Renal pelvis (tissue), 3 donors: ENCODE data around the gene TKFC. TPM values are rescaled to one million over a fixed set of nuclear protein-coding genes. Genes with fewer than 3 reads are reported as not detected.

ENCODE experiments used
- polyA plus RNA-seq, 3 donors: library from polyadenylated mRNA; unstranded; fragments of 120-200 nt; gene quantifications; one replicate each; pipeline ENCODE4 v1.2.1, GENCODE V29; 2013; ENCODE audit not compliant: insufficient read length in 3 of 3

The TKFC gene
- polyA plus RNA-seq, 3 donors, result 63.4 to 78.1 (median 65.2) TPM

Other genes with a start within 250 kb of the TKFC start
- gene CD5, start 230.7 kb upstream of the TKFC start, polyA plus RNA-seq, result under 1 TPM in 2 of 3 donors, not detected in 1; 0.09 to 0.10 TPM
- gene VPS37C, start 171.8 kb upstream of the TKFC start, polyA plus RNA-seq, result 10 to 100 TPM; 20.7 to 22.6 (median 20.7) TPM
- under 1 TPM in 2 of 3 donors, not detected in 1; 0.30 to 0.51 TPM for gene PGA3, start 129.7 kb upstream of the TKFC start, polyA plus RNA-seq
- gene PGA4, start 110.9 kb upstream of the TKFC start, polyA plus RNA-seq, result under 1 TPM; 0.30 to 0.59 (median 0.44) TPM
- gene PGA5, start 92.1 kb upstream of the TKFC start, polyA plus RNA-seq, result under 1 TPM in 2 of 3 donors, not detected in 1; 0.46 to 0.92 TPM
- gene VWCE, start 37.9 kb upstream of the TKFC start, polyA plus RNA-seq, result 1 to 10 TPM; 2.7 to 5.6 (median 3.5) TPM
- gene DDB1, start 123 bp upstream of the TKFC start, polyA plus RNA-seq, result 100 to 1,000 TPM; 222 to 233 (median 226) TPM
- 10 to 100 TPM; 27.0 to 33.2 (median 32.3) TPM for gene CYB561A3, start 28.7 kb downstream of the TKFC start, polyA plus RNA-seq
- gene TMEM138, start 29.1 kb downstream of the TKFC start, polyA plus RNA-seq, result 10 to 100 TPM; 40.6 to 53.6 (median 51.8) TPM
- gene TMEM216, start 59.4 kb downstream of the TKFC start, polyA plus RNA-seq, result 10 to 100 TPM; 31.8 to 37.7 (median 34.7) TPM
- 100 to 1,000 TPM in 2 of 3 donors, 10 to 100 TPM in 1; 94.1 to 132 (median 131) TPM for gene CPSF7, start 96.7 kb downstream of the TKFC start, polyA plus RNA-seq
- 10 to 100 TPM; 41.9 to 45.9 (median 42.1) TPM for gene SDHAF2, start 96.9 kb downstream of the TKFC start, polyA plus RNA-seq
- 1 to 10 TPM; 1.2 to 2.3 (median 1.4) TPM for gene LRRC10B, start 175.5 kb downstream of the TKFC start, polyA plus RNA-seq
- gene SYT7, start 247.8 kb downstream of the TKFC start, polyA plus RNA-seq, result 1 to 10 TPM; 5.0 to 6.5 (median 5.0) TPM